ENCODE measurements around the gene C8A.

- no peak for TF ChIP-seq POLR2A (IDR thresholded peaks at IDR 0.05; ENCODE audit: low read depth, low read length)
- no peak for TF ChIP-seq CTCF (IDR thresholded peaks at IDR 0.05 in 2 of 3, conservative IDR thresholded peaks at IDR 0.05 in 1 of 3; ENCODE audit: control insufficient read depth in 2 of 3, extremely low read depth in 1 of 3, insufficient read depth in 1 of 3, low read depth in 3 of 3, low read length in 3 of 3)
- TF ChIP-seq DPF2 (IDR thresholded peaks at IDR 0.05): no peak
- no peak for TF ChIP-seq POLR2AphosphoS5 (IDR thresholded peaks at IDR 0.05; ENCODE audit: low read length)
- no peak for TF ChIP-seq NFIC (IDR thresholded peaks at IDR 0.05; ENCODE audit: low read depth, low read length)
- no peak for TF ChIP-seq ELK1 (IDR thresholded peaks at IDR 0.05; ENCODE audit: low read depth, low read length)
Observed at GRCh38 chr1:56833088-56833487, 21.5 kb upstream of the C8A start.

Data from GM12878 (cell line).